ENCODE data around the gene MAPK14. TPM values are rescaled to one million over a fixed set of nuclear protein-coding genes. Genes with fewer than 3 reads are reported as not detected.

MAPK14 gene
- total and polyA plus RNA-seq, 9 of the 15 experiments (the other 6 are each of a cell fraction or from before 2014, with no cell fraction given), result 8.8 to 62.7 (median 35.5) TPM

DNA sequence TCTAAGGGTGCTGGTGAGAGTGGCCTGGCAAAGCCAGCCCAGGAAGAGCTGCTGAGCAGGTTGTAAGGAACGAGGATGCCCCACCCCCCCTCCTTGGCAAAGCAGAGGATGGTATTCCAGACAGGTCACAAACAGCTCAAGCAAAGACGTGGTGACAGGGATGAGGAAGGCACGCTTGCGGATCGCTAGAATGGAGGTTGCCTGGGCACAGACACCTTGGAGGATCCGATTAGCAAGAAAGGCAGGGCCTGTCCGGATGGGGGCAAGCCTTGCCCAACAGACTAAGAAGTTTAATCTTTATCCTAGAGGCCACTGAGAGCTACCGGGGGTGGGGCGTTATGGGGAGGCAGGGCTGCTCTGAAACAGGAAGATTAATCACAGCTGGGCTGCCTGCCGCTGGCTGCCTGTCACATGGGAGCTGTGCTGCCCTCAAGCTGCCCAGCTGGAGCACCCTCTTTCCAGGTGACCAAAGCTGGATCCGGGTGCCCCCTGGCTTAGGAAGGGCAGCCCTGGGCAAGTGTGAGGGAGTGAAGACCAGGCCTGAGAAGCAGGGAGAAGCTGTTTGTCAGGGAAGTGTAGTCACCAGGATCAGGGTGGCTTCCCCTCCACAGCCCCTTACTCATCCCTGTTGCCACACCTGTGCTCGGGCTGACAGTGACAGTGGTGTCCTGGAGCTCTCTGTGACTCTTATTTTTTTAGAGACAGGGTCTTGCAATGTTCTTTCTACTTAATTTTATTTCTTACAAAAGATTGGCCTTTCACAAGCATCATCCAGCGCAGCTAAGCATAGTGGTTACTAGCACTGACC lies 93.6 kb downstream of the MAPK14 start (continued):
- TF ChIP-seq, protein P1, sequence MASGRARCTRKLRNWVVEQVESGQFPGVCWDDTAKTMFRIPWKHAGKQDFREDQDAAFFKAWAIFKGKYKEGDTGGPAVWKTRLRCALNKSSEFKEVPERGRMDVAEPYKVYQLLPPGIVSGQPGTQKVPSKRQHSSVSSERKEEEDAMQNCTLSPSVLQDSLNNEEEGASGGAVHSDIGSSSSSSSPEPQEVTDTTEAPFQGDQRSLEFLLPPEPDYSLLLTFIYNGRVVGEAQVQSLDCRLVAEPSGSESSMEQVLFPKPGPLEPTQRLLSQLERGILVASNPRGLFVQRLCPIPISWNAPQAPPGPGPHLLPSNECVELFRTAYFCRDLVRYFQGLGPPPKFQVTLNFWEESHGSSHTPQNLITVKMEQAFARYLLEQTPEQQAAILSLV (tag; IDR thresholded peaks at IDR 0.05), result no peak
- TF ChIP-seq, protein P2, sequence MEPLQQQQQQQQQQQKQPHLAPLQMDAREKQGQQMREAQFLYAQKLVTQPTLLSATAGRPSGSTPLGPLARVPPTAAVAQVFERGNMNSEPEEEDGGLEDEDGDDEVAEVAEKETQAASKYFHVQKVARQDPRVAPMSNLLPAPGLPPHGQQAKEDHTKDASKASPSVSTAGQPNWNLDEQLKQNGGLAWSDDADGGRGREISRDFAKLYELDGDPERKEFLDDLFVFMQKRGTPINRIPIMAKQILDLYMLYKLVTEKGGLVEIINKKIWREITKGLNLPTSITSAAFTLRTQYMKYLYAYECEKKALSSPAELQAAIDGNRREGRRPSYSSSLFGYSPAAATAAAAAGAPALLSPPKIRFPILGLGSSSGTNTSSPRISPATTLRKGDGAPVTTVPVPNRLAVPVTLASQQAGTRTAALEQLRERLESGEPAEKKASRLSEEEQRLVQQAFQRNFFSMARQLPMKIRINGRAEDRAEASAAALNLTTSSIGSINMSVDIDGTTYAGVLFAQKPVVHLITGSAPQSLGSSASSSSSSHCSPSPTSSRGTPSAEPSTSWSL (CRISPR knock-in tag; IDR thresholded peaks at IDR 0.05; ENCODE audit: borderline replicate concordance), result no peak
- TF ChIP-seq E2F6 (IDR thresholded peaks at IDR 0.05; ENCODE audit: borderline replicate concordance in 1 of 2, extremely low read depth in 1 of 2, insufficient read depth in 1 of 2, insufficient read length in 1 of 2, low read depth in 1 of 2, low read length in 1 of 2, poor library complexity in 1 of 2, severe bottlenecking in 1 of 2) (peak in 1 of 2 experiments; percentile 15), HINFP (tag; conservative IDR thresholded peaks at IDR 0.05; ENCODE audit: low read depth) (no peak), POLR2G (IDR thresholded peaks at IDR 0.05; ENCODE audit: low read depth, low read length) (peak; percentile 30; the same call in 1 of the 2 replicates), BRD4 (IDR thresholded peaks at IDR 0.05) (no peak), ZBTB17 (CRISPR knock-in tag; IDR thresholded peaks at IDR 0.05) (0 out of 2 replicates have a peak, but pooled peaks have one; percentile 26), SAP30 (IDR thresholded peaks at IDR 0.05; ENCODE audit: borderline replicate concordance, insufficient read depth, low read depth, low read length, poor library complexity, severe bottlenecking) (no peak), PKNOX1 (IDR thresholded peaks at IDR 0.05) (peak; percentile 93), ZNF174 (CRISPR knock-in tag; IDR thresholded peaks at IDR 0.05) (no peak), BCL6 (CRISPR knock-in tag; IDR thresholded peaks at IDR 0.05) (no peak), SMC3 (conservative IDR thresholded peaks at IDR 0.05; ENCODE audit: insufficient read depth, low read depth, low read length) (no peak), EGR1 (conservative IDR thresholded peaks at IDR 0.05) (no peak), ZBTB5 (IDR thresholded peaks at IDR 0.05) (no peak), ZNF444 (CRISPR knock-in tag; IDR thresholded peaks at IDR 0.05) (no peak)
- TF ChIP-seq, protein P3, sequence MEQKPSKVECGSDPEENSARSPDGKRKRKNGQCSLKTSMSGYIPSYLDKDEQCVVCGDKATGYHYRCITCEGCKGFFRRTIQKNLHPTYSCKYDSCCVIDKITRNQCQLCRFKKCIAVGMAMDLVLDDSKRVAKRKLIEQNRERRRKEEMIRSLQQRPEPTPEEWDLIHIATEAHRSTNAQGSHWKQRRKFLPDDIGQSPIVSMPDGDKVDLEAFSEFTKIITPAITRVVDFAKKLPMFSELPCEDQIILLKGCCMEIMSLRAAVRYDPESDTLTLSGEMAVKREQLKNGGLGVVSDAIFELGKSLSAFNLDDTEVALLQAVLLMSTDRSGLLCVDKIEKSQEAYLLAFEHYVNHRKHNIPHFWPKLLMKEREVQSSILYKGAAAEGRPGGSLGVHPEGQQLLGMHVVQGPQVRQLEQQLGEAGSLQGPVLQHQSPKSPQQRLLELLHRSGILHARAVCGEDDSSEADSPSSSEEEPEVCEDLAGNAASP (IDR thresholded peaks at IDR 0.05), result no peak
